HEK293T (cell line): ENCODE measurements around the gene METTL25B.

Experiments used
- CTCF ChIA-PET: fragments of 350-600 bp; formaldehyde crosslinking; extraction: SDS; loops from one replicate; lab custom pipeline; 2021; ENCODE audit warnings: antibody characterized with exemption, inconsistent platforms; lab: Yijun Ruan, JAX
- POLR2A ChIA-PET: fragments of 350-600 bp; formaldehyde crosslinking; extraction: SDS; loops from one replicate; lab custom pipeline; 2020; ENCODE audit warnings: antibody characterized with exemption, inconsistent platforms; lab: Yijun Ruan, JAX
- DNase-seq: peaks from one replicate; pipeline ENCODE4 v3.0.0; 2012; ENCODE audit warnings: mixed read lengths; ENCODE audit errors: extremely low spot score
- ARNT ChIP-seq: fragments of 450-650 bp; IDR thresholded peaks from 2 replicates; pipeline ENCODE4 v1.6.1; 2017; ENCODE audit warnings: mild to moderate bottlenecking
- BHLHE40 ChIP-seq: fragments of 450-650 bp; IDR thresholded peaks from 2 replicates; pipeline ENCODE4 v1.6.1; 2016; ENCODE audit warnings: mild to moderate bottlenecking, moderate library complexity, borderline replicate concordance
- CTBP1 ChIP-seq: fragments of 450-650 bp; IDR thresholded peaks from 2 replicates; pipeline ENCODE4 v1.6.1; 2016; ENCODE audit warnings: borderline replicate concordance
- ELF4 ChIP-seq: fragments of 450-650 bp; IDR thresholded peaks from 2 replicates; pipeline ENCODE4 v1.6.1; 2017; ENCODE audit warnings: antibody characterized with exemption
- FOXA1 ChIP-seq: fragments of 450-650 bp; IDR thresholded peaks from 2 replicates; pipeline ENCODE4 v1.6.1; 2016; ENCODE audit warnings: mild to moderate bottlenecking
- FOXK2 ChIP-seq: fragments of 450-650 bp; IDR thresholded peaks from 2 replicates; pipeline ENCODE4 v1.6.1; 2016; ENCODE audit warnings: mild to moderate bottlenecking
- FOXM1 ChIP-seq: fragments of 450-650 bp; IDR thresholded peaks from 2 replicates; pipeline ENCODE4 v1.6.1; 2017; ENCODE audit warnings: mild to moderate bottlenecking, borderline replicate concordance
- HDGF ChIP-seq: fragments of 450-650 bp; IDR thresholded peaks from 2 replicates; pipeline ENCODE4 v1.6.1; 2017; ENCODE audit warnings: antibody characterized with exemption, borderline replicate concordance
- L3MBTL2 ChIP-seq: fragments of 450-650 bp; conservative IDR thresholded peaks from 2 replicates; pipeline ENCODE4 v1.6.1; 2016; ENCODE audit warnings: mild to moderate bottlenecking
- LEF1 ChIP-seq: fragments of 450-650 bp; IDR thresholded peaks from 2 replicates; pipeline ENCODE4 v1.6.1; 2017; ENCODE audit warnings: mild to moderate bottlenecking, borderline replicate concordance
- NFRKB ChIP-seq: fragments of 450-650 bp; IDR thresholded peaks from 2 replicates; pipeline ENCODE4 v1.6.1; 2016; ENCODE audit warnings: mild to moderate bottlenecking, moderate library complexity
- SP1 ChIP-seq: fragments of 450-650 bp; IDR thresholded peaks from 2 replicates; pipeline ENCODE4 v1.6.1; 2017
- SUZ12 ChIP-seq: fragments of 450-650 bp; IDR thresholded peaks from 2 replicates; pipeline ENCODE4 v1.6.1; 2016; ENCODE audit warnings: mild to moderate bottlenecking
- TARDBP ChIP-seq: fragments of 450-650 bp; IDR thresholded peaks from 2 replicates; pipeline ENCODE4 v1.6.1; 2016
- ZNF384 ChIP-seq: fragments of 450-650 bp; IDR thresholded peaks from 2 replicates; pipeline ENCODE4 v1.6.1; 2016
- TF ChIP-seq, protein P1 (sequence below): fragments of 450-650 bp; IDR thresholded peaks from 2 replicates; pipeline ENCODE4 v1.6.1; 2016

The METTL25B gene

DNA sequence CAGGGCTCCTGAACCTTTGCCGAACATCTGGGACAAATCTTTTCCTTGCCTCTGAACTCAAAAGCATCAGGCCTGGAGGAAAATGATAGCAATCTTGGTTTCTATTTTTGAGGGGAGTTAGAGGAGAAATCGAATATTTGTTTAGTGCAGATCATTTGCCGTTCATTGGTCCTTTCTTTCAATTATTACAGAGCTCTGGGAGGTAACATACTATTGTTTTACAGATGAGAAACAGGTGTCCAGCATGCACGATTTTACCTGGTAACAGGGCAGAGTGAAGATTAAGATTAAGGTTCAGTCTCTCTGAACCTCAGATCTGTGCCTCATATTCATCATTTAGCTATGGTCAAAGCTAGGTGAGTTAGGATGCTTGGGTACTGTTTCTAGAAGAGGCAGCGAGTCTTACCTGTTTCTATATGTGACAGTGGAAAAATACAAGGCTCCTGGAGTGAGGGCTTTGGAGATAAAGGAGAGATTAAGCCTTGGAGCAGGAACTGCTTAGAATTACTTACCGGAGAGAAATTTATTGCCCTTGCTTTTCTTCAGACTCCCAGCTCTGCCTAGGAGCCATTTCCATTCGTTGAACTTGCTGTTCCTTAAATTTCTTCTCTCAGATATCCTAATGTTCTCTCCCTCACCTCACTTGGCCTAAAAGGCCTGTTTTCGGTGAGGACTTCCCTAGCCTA is 40.5 kb downstream of the METTL25B start:
- CTCF ChIA-PET: interaction anchor here (1.2 kb wide), 1 partner anchor 43 kb away, joined by 5 read pairs; no protein-coding TSS in a partner anchor
- no peak for TF ChIP-seq TARDBP
- no peak for TF ChIP-seq BHLHE40
- TF ChIP-seq CTBP1: no peak
- no peak for TF ChIP-seq FOXA1
- TF ChIP-seq SP1: no peak
- TF ChIP-seq HDGF: no peak
- no peak for TF ChIP-seq ARNT
- no peak for TF ChIP-seq ZNF384
- TF ChIP-seq SUZ12: no peak
- no peak for TF ChIP-seq ELF4
- TF ChIP-seq LEF1: no peak
- no peak for TF ChIP-seq L3MBTL2
- no peak for TF ChIP-seq NFRKB
- no peak for TF ChIP-seq FOXM1
- no peak for TF ChIP-seq FOXK2
- TF ChIP-seq, protein P1, sequence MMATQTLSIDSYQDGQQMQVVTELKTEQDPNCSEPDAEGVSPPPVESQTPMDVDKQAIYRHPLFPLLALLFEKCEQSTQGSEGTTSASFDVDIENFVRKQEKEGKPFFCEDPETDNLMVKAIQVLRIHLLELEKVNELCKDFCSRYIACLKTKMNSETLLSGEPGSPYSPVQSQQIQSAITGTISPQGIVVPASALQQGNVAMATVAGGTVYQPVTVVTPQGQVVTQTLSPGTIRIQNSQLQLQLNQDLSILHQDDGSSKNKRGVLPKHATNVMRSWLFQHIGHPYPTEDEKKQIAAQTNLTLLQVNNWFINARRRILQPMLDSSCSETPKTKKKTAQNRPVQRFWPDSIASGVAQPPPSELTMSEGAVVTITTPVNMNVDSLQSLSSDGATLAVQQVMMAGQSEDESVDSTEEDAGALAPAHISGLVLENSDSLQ: no peak
- POLR2A ChIA-PET: interaction anchor here (1.1 to 7.7 kb wide), 7 partner anchors 17 to 115 kb away, joined by 3 to 123 read pairs (median 30); partner anchors contain the start of genes HDGF, ISG20L2, METTL25B and MRPL24

DNA sequence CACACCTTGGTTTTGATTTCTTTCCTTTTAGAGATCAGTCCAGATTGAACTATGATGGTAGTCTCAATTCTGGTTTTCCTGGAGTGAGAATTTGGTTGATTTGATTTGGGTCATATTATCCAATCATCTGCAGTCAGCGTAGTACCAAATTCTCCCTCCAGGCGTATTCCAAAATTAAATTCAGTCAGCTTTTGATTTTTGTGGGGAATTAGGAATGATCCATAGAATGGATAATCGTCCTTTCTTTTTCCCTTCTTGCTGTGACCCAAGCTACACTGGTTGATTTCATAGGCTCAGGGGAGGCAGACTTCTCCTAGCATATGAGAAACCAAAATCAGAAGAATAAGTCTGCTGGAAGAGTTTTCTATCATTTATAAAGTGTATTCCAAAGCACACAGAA is 44.0 kb downstream of the METTL25B start:
- POLR2A ChIA-PET: interaction anchor here (0.6 to 7.7 kb wide), 4 partner anchors 21 to 148 kb away, joined by 3 to 92 read pairs (median 8); partner anchors contain the start of genes HDGF, ISG20L2, METTL25B and MRPL24
- DNase-seq: no peak
- CTCF ChIA-PET: interaction anchor here (0.7 to 1.6 kb wide), 6 partner anchors 31 to 146 kb away, joined by 3 to 9 read pairs (median 3); partner anchors contain the start of gene MRPL24
- TF ChIP-seq NFRKB (no peak), HDGF (no peak), ELF4 (no peak), FOXM1 (no peak), L3MBTL2 (no peak), SP1 (no peak), FOXA1 (no peak), CTBP1 (no peak), SUZ12 (no peak), ZNF384 (no peak), LEF1 (no peak), FOXK2 (no peak), ARNT (no peak), TARDBP (no peak), BHLHE40 (no peak)
- TF ChIP-seq, protein P1: no peak

More for the DNA sequence above, 40.5 kb downstream of the METTL25B start:
- no peak for DNase-seq

DNA sequence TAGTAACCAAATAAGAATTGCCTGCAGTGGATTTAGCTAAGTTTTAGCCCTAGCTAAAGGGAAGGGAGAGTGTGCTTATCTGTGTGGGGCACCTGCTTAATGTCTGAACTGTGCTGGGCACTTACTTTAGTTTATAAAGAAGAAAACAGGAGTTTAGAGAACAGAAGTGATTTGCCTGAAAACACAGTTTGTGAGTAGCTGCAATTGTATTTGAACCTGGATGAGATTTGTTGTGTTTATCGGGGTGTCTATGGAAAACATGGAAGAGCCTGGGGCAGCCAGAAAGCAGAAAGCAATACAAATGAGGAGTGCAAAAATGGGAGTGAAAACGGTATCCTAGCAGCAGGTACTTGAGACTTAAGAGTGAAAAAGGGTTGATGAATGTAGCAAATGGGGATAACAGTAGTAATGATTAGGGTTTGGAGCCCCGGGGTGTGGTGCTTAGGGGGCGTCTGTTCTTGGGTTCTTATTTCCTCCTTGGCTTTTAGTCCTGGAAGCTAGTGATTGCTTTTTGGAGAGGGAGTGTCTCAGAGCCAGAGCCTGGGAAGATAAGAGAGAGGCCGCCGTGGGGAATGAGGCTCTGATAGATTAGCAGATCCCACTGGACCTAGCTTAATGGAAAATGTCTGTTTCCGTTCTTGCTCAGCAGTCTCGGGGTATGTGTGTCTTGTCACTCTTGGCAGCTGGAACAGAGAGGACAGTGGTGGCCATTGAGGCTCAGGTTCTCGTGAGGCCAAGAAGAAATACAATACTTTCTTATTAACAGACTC is 44.6 kb downstream of the METTL25B start:
- TF ChIP-seq, protein P1: no peak
- TF ChIP-seq ARNT (no peak), FOXK2 (no peak), FOXM1 (no peak), CTBP1 (no peak), LEF1 (no peak), ZNF384 (no peak), FOXA1 (no peak), TARDBP (no peak), L3MBTL2 (no peak), BHLHE40 (no peak), ELF4 (no peak), SUZ12 (no peak), HDGF (no peak), SP1 (no peak), NFRKB (no peak)
- no peak for DNase-seq
- POLR2A ChIA-PET: interaction anchor here (0.6 to 7.7 kb wide), 4 partner anchors 21 to 149 kb away, joined by 3 to 92 read pairs (median 8); partner anchors contain the start of genes HDGF, ISG20L2, METTL25B and MRPL24
- CTCF ChIA-PET: interaction anchor here (0.6 to 1.6 kb wide), 7 partner anchors 22 to 155 kb away, joined by 3 to 9 read pairs (median 3); partner anchors contain the start of gene MRPL24

DNA sequence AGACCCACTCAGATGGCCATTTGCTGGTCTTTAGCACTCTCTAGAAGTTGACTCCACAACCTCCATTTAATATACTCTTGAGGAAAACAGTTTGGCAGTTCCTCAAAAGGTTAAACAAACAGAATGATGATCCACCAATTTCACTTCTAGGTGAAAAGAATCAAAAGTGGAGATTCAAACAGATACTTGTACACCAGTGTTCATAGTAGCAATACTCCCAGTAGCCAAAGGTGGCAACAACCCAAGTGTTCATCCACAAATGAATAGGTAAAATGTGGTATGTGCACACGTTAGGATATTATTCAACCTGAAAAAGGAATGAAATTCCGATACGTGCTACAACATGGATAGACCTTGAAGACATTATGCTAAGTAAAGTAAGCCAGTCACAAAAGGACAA is 45.3 kb downstream of the METTL25B start:
- no peak for DNase-seq
- POLR2A ChIA-PET: no interaction called here
- CTCF ChIA-PET: interaction anchor here (1.1 to 1.6 kb wide), 2 partner anchors 21 to 47 kb away, joined by 3 to 9 read pairs; no protein-coding TSS in a partner anchor
- TF ChIP-seq FOXM1 (no peak), ARNT (no peak), TARDBP (no peak), NFRKB (no peak), ELF4 (no peak), HDGF (no peak), L3MBTL2 (no peak), SUZ12 (no peak), BHLHE40 (no peak), FOXK2 (no peak)
- TF ChIP-seq, protein P1: no peak
